ENCODE results near the gene OR9G4.

Gene OR9G4

DNA sequence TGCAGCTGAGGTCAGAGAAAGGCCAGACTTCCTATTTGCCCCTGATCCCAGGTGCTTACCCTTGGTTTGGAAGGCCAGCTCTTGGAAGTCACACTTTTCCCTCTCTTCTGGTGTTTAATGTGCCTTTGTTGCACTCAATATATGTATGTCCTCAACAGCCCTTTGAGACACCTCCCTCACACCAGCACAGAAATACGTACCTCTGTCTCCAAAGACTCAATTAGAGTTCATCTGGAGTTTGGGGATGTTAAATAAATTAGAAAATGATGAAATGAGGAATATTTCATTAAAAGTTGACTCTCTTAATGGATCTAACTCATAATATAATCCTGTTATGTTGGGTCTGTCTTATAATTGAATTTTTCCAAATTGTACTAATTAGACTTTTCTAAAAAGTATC lies at the start of gene OR9G4:
OR9G4 (minus strand) TSS at position 101 of the 400 bp plus-strand sequence. CDS start 4,931 bp downstream, outside the sequence.
- DNase-seq, result no peak

DNA sequence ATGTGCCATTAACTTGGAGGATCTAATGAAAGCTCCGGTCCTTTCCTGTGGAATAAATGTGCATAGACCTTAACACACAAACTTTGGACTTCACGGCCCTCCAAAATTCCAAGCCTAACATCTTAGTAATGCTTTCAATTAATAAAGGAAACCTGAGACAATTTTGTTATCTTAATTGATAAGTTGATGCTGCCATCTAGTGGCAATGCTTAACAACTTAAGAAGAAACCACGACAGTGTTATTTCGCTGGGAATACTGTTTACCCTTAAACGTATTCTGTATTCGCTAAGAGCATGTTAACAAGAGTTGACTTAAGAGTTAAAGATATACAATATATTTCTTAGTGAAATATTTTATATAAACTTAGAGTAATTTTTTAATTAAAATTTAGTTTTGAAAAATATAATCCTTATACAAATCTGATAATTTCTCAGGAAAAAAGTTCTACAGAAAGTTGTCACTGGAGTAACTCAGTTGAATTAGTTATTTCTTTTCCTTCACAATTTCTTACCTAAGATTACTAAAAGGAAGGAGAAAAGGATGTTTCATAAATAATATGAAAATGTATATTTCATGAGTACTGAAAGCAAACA lies 35.0 kb upstream of the OR9G4 start:
- peak; percentile 58 for DNase-seq

DNA sequence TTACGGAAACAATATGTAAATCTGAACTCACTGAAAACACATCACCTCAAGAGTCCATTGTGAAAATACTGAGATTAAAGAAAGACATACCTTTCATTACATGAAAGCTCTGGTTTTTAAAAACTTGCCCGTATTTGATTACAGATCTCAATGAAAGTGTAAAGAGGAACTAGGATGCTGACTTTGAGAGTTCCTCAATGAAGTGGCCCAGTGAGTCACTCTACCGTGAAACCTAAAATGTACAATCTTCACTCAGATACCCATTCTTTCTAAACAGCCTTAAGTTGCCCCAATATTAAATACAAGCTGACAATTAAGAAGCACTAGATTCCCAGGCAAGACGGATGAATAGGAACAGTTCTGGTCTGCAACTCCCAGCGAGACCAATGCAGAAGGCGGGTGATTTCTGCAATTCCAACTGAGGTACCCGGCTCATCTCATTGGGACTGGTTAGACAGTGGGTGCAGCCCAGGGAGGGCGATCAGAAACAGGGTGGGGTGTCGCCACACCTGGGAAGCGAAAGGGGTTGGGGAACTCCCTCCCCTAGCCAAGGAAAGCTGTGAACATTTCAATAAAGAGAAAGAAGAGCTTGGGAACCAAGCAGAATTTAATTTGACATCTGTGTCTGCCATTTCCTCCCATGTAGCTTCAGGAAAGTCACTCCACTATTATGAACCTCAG lies 33.8 kb upstream of the OR9G4 start:
- no peak for DNase-seq

DNA sequence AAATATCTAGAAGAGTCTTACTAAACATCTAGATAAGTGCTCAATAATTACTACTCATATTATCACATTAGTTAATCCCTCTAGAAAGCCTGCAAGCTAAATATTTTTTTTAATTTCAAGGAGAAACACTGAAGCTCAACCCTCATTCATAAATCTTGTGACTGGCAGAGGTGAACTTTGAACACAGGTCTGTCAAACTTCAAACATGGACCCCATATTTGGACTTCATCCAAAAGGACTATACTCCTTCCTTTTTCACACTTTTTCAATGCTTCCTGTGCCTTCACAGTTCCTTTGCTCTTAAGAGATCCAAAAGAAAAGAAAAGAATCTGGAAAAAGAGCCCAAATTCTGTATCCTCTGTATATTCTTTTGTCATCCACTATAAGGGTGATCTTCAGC lies 28.3 kb upstream of the OR9G4 start:
- DNase-seq, result no peak

DNA sequence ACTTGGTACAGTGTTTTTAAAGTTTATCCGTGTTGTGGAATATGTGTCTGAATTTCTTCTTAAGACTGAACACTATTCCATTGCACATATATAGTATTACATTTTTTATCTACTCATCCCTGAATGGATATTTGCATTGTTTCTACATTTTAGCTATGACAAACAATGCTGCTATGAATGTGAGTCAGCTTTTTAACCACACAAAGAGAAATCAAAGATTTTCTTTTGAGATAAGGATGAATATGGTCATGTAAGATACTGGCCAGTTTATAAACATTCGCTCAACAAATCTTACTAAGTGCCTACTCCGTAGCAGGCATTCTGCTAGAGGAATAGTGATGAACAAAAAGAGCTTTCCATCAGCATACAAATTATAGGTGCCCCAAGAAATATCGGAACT lies 16.5 kb upstream of the OR9G4 start:
- no peak for DNase-seq

DNA sequence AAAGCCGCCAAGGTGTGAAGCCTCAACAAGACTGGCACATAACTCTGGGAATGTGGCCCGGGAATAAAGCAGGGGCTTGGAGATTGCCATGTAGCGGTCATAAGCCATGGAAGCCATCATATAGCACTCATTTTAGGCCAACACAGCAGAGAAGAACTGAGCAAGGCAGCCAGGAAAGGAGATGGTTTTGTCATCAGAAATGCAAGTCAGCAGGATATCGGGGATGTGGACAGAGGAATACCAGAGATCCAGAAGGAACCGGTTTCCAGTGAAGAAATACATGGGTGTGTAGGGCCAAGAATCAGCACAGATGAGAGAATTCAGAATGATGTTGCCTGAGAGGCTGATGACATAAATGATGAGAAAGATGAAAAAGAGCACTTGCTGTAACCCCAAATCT lies 3.0 kb upstream of the OR9G4 start:
- no peak for DNase-seq

DNA sequence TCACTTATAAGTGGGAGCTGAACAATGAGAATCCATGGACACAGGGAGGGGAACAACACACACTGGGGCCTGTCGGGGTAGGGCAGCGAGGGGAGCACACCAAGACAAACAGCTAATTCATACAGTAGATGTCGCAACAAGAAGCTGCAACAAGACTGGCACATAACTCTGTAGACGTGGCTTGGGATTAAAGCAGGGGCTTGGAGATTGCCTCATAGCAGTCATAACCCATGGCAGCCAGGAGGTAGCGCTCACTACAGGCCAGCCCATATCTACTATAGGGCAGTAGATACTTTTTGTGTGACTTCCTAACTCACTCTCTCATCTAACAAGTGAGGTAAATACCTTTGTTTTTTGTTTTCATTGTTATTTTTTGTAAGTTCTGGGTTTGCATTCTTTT lies 1.7 kb upstream of the OR9G4 start:
- no peak for DNase-seq

DNA sequence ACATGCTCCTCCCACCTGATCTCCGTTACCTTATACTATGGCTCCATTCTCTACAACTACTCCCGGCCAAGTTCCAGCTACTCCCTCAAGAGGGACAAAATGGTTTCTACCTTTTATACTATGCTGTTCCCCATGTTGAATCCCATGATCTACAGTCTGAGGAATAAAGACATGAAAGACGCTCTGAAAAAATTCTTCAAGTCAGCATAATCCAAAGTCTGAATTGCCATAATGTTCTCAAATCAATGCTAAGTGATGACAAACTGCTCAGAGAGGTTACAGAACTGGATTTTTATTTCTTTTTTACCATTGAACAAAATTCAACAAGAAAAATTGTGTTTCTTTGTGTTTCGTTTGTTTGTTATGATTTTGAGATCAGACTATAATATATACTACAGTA lies 7.6 kb downstream of the OR9G4 start:
- no peak for DNase-seq

DNA sequence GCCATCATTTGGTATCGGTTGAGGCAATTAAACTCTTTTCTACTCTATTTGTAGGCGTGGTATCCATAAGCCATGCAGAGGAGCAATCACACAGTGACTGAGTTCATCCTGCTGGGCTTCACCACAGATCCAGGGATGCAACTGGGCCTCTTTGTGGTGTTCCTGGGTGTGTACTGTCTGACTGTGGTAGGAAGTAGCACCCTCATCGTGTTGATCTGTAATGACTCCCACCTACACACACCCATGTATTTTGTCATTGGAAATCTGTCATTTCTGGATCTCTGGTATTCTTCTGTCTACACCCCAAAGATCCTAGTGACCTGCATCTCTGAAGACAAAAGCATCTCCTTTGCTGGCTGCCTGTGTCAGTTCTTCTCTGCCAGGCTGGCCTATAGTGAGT lies 8.4 kb downstream of the OR9G4 start:
- DNase-seq, result no peak

DNA sequence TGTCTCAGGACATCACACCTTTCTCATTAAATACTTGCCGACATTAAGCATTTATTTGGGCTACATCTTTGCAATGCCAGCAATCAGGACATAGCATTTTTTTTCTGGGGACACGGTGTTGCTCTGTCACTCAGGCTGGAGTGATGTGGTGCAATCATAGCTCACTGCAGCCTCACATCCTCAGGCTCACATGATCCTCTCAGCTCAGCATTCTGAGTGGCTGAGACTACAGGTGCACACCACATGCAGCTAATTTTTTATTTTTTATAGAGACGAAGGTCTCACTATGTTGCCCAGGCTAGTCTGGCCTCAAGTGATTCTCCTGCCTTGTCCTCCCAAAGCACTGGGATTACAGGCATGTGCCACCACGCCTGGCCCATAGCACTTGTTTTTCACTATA lies 28.0 kb downstream of the OR9G4 start:
- no peak for DNase-seq

DNA sequence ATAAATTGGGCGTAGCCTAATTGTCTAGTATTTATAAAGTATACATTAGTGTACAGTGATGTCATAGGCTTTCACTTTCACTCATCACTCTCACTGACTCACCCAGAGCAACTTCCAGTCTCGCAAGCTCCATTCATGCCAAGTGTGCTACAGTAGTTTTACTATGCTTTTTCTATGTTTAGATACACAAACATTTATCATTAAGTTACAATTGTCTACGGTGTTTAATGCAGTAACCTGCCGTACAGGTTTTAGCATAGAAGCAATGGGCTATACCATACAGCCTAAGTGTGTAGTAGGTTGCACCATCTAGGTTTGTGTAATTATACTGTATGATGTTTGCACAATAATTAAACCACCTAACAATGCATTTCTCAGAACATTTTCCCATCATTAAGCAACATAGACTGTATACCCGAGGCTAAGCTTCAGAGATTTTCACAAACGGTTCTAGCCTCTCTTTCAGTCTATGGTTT lies 32.1 kb downstream of the OR9G4 start:
- no peak for DNase-seq

DNA sequence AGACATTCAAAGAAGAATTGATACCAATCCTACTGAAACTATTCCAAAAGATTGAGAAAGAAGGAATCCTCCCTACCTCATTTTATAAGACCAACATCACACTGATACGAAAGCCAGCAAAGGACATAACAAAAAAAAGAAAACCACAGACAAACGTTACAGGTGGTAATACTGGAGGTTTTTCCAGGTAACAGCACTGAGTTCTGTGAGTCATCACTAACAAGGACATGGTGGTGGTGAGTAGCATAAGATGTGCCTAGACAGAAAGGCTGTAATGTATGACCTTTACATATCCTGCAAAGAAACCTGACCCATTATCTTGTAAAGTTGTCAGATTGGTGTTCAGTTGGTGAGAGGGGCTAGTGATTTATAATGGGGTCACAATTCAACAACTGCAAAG lies 34.3 kb downstream of the OR9G4 start:
- DNase-seq, result no peak

DNA sequence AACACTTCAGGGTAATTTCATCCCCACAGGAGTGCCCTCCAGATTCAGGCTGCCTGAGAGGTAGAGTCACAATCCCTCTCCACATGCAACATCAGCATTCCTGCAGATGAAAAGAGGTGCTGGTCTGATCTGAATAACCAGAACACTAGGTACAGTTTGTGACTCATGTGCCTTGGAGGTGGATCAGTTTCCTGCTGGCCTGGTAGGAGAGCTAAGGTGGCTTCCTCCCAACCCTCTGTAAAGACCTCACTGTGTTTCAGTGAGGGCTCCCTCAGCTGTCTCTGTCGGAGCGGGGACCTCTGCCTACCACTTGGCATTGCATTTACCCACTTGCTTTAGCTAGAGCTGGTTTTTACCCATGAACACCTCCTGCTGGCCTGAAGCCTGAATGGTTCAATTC lies 42.0 kb downstream of the OR9G4 start:
- DNase-seq, result no peak

DNA sequence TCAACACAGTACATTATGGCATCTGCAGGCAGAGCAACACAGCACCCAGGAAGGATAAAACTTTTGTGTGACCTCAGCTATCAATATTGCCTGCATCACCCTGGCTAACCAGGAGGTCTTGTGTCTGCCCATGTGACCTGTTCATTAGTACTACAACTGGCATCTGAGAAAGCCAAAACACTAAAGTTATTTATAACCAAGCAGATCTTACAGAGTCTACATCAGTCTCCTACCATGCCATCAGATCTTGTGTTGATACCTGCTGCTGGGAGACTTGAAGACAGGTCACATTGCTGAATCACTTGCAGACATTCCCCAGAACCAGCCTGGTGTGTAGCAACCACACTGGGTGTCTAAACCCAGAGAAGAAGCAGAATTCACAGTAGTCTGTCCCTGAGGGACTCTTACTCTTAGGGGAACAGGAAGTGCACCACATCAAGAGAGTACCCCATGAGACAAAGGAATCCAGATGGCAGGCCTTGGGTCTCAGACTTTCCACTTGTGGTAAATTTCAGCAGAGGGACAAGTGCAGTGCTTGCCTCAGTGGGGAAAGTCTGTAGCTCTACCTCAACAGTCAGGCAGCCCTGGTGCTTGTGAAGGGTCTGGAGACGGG lies 42.6 kb downstream of the OR9G4 start:
- DNase-seq, result no peak

DNA sequence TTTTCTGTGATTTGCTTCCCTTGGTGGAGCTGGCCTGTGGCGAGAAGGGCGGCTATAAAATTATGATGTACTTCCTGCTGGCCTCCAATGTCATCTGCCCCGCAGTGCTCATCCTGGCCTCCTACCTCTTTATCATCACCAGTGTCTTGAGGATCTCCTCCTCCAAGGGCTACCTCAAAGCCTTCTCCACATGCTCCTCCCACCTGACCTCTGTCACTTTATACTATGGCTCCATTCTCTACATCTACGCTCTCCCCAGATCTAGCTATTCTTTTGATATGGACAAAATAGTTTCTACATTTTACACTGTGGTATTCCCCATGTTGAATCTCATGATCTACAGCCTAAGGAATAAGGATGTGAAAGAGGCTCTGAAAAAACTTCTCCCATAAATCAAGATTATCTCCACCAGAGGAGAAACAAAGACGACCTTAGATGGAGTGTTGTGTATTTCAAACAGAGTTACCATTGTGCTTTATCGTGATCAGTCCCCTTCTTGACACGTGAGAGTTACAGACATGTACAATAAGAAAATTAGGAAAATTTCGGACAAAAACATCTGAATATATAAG lies 47.5 kb downstream of the OR9G4 start:
- DNase-seq, result no peak

DNA sequence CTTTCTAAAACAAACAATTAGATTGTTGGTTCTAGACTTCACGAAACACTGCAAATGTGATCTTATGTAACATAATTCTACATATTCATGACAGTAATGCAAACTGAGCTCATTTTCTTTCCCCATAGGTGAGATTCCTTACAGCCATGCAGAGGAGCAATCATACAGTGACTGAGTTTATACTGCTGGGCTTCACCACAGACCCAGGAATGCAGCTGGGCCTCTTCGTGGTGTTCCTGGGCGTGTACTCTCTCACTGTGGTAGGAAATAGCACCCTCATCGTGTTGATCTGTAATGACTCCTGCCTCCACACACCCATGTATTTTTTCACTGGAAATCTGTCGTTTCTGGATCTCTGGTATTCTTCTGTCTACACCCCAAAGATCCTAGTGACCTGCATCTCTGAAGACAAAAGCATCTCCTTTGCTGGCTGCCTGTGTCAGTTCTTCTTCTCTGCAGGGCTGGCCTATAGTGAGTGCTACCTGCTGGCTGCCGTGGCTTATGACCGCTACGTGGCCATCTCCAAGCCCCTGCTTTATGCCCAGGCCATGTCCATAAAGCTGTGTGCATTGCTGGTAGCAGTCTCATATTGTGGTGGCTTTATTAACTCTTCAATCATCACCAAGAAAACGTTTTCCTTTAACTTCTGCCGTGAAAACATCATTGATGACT lies 48.1 kb downstream of the OR9G4 start:
- no peak for DNase-seq

DNA sequence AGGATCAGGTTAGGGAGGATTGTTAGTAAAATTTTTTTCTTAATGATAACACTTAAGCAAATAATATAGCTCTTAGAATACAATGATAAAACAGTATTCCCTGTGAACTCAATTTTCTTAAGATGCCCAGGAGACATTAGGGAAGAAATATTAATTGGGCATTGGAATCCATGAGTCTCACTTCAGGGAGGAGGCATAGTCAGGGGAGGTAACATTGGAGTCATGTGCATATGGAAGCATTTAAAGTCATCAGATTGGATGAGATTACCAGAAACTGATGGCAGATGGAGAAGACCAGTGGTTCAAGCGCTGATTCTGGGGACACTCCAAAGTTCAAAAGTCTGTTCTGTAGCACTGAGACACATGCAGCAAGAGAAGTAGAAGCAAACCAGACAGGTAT lies 49.7 kb downstream of the OR9G4 start, which contains the start of gene OR9G1:
OR9G1 (plus strand) TSS at position 301 of the 400 bp plus-strand sequence. CDS start 1,293 bp downstream, outside the sequence.
- no peak for DNase-seq

DNA sequence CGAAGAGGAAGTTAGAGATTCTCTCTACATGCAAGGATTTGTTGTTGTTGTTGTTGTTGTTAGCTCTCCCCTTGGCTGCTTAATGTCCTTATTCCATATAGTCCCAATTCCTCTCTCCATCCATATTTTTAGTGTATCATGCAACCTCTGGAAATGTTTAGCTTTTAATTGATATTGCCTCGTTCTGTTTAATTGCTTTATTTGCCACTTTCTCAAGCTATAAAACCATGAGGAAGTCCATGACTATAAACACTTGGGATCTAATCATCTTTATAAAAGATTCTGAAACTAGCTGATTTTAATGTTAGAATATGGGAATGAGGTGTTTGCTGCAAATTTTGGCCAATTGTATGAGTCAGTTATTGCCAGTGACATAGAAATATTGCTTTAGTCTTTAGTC lies 55.1 kb downstream of the OR9G4 start:
- DNase-seq, result no peak

Data from DMS153 (cell line).